Kidney epithelial cell (primary cell): Measurements from ENCODE around the gene SDC1. TPM values are rescaled to one million over a fixed set of nuclear protein-coding genes. Genes with fewer than 3 reads are reported as not detected.
"Not testable (repeated sequence)": the region's sequence is repeated elsewhere in the genome, so short reads cannot be mapped to it uniquely, and the experiment has no call there.

ENCODE experiments used
- DNase-seq: peaks from one replicate; pipeline ENCODE4 v3.0.0-alpha.2; 2010; ENCODE audit warnings: low read depth
- H3K27me3 ChIP-seq: 2 replicates; pipeline ENCODE4 v1.6.0; 2011; ENCODE audit warnings: low read length; ENCODE audit not compliant: control insufficient read depth, insufficient read depth
- H3K36me3 ChIP-seq: 2 replicates; pipeline ENCODE4 v1.5.1; 2011; ENCODE audit warnings: low read length; ENCODE audit not compliant: control insufficient read depth, insufficient read depth
- H3K4me3 ChIP-seq: 2 replicates; pipeline ENCODE4 v1.5.1; 2011; ENCODE audit warnings: low read depth, mild to moderate bottlenecking, control low read depth, low read length
- total RNA-seq: library from RNA; depleted of rRNA; stranded (reverse); fragments of >200 nt; gene quantifications from 2 replicates; pipeline ENCODE4 v1.2.3, GENCODE V29; 2015
- TF ChIP-seq, protein P1 (sequence below): IDR thresholded peaks from 2 replicates; pipeline ENCODE4 v1.5.1; 2011; ENCODE audit warnings: mild to moderate bottlenecking, moderate library complexity, low read length, control low read depth, inconsistent platforms; ENCODE audit not compliant: insufficient read depth, poor library complexity, severe bottlenecking

The SDC1 gene
- total RNA-seq, 1 donor from 2014 or later: 184 TPM

DNA sequence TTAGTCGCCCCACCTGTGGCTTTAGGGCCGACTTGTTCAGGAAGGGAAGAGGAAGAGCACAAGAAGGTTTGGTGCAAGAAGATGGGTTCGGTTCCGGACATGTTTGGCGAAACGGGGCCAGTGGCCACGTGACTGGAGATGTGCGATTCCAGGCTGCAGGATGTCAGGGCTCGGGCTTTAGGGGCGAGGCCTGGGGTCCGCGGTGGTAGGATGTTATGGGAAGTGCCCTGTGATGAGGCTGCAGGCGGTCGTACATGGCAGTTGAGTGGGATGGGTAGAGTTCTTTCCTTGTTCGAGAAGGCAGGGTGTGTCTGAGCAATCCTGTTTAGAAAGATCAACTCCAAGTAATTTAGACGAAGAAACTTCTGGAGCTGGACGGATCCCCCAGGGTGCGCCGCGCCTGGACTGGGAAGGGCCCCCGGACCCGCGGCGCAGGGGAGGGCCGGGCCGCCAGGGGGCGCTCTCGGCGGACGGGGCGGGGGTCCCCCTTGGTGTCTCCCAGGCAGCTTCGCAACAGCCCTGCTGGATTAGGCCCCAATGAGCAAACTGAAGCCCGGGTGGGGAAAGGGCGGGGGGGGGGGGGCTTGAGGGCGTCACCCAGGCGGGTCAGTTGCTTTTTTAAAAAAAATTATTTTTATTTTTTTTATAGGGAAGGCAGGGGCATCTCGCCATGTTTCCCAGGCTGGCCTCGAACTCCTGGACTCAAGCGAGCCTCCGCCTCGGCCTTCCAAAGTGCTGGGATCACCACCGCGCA lies 17.2 kb upstream of the SDC1 start:
- Histone ChIP-seq H3K36me3 (no peaks in the 10 kb centered on the region), H3K4me3 (no peak overlapping the region), H3K27me3 (no peaks in the 10 kb centered on the region)
- DNase-seq: no peak
- TF ChIP-seq, protein P1, sequence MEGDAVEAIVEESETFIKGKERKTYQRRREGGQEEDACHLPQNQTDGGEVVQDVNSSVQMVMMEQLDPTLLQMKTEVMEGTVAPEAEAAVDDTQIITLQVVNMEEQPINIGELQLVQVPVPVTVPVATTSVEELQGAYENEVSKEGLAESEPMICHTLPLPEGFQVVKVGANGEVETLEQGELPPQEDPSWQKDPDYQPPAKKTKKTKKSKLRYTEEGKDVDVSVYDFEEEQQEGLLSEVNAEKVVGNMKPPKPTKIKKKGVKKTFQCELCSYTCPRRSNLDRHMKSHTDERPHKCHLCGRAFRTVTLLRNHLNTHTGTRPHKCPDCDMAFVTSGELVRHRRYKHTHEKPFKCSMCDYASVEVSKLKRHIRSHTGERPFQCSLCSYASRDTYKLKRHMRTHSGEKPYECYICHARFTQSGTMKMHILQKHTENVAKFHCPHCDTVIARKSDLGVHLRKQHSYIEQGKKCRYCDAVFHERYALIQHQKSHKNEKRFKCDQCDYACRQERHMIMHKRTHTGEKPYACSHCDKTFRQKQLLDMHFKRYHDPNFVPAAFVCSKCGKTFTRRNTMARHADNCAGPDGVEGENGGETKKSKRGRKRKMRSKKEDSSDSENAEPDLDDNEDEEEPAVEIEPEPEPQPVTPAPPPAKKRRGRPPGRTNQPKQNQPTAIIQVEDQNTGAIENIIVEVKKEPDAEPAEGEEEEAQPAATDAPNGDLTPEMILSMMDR: peak; percentile 19

DNA sequence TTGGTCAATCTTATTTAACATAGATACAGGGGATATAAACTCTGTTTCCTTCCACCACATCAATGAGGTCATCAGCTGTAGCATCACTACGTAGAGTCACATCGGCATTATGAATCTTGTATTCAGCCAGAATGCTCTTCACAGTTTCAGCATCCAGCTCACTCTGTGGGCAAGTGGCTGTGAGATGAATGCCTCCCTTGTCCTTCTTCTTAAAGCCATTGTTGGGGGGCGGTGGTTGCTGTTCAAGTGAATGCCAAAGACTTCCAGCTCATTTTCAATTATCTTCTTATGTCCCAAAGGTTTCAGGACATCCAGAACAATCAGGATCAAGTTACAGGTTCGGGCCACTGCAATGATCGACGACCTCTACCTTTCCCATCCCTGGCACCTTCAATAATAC lies 15.4 kb upstream of the SDC1 start:
- not testable (repeated sequence) for H3K4me3 ChIP-seq, H3K36me3 ChIP-seq, DNase-seq, H3K27me3 ChIP-seq

- Histone ChIP-seq H3K36me3 (no peaks in the 10 kb centered on the region), H3K4me3 (no peak overlapping the region), H3K27me3 (no peaks in the 10 kb centered on the region)
- TF ChIP-seq, protein P1: no peak
- no peak for DNase-seq
These were observed 11.6 kb upstream of the SDC1 start for GRCh38 chr2:20236496-20236895.

- TF ChIP-seq, protein P1: no peak
- no peaks in the 10 kb centered on the region for H3K36me3 ChIP-seq
- H3K4me3 ChIP-seq: no peak overlapping the region
- H3K27me3 ChIP-seq: no peaks in the 10 kb centered on the region
- DNase-seq: no peak
These were observed 10.8 kb upstream of the SDC1 start for GRCh38 chr2:20235655-20236305.

GRCh38 chr2:20234597-20234996 lies 9.7 kb upstream of the SDC1 start:
- H3K4me3 ChIP-seq, DNase-seq, H3K27me3 ChIP-seq, H3K36me3 ChIP-seq: not testable (repeated sequence)

DNA sequence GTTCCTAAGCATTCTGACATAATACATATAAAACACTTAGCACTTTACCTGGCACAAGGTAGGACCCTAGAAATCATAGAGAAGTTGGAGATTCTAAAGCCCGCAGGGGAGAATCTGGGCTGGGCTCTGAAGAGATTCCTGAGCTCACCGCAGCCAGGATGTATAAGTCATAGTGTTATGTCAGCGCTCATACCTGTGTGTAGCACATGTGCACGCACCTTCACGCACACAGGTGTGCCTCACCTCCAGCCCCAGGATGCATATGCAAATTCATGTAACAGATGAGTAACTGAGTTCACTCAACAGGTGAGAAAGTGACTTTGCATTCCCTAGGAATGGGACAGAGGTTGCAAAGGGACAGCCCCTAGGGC lies 7.9 kb upstream of the SDC1 start:
- TF ChIP-seq, protein P1: no peak
- no peak overlapping the region for H3K4me3 ChIP-seq
- no peaks in the 10 kb centered on the region for H3K36me3 ChIP-seq
- DNase-seq: no peak
- no peaks in the 10 kb centered on the region for H3K27me3 ChIP-seq

DNA sequence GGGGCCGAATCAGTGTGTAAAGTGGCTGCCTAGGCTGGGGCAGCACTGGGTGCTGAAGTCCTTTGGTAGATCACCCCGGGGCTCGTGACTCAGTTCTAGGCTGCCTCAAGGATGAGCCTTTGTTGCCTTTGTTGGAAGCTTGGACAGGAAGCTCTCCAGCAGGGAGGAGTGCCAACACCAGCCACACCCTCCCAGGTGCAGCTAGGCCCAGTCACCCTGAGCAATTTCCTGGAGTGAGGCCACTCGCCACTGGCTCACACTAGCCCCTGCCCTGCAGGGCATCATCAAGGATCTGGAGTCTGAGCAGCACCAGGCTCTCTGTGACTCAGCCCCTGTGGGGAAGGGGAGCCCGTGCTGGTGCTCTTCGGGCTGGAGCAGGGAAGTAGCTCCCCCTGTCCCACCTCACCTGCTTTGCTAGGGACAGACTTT lies 6.7 kb upstream of the SDC1 start:
- TF ChIP-seq, protein P1: no peak
- Histone ChIP-seq H3K36me3 (no peaks in the 10 kb centered on the region), H3K27me3 (no peaks in the 10 kb centered on the region), H3K4me3 (no peak overlapping the region)
- DNase-seq: peak; percentile 76
